B cell (primary cell): ENCODE data around the gene ANKRD52. TPM values are rescaled to one million over a fixed set of nuclear protein-coding genes. Genes with fewer than 3 reads are reported as not detected.

Experiments
- ATAC-seq: fragments of 200-7000 bp; cut with Tn5 transposase; one replicate; pipeline ENCODE4 v1.10.0; 2021; ENCODE audit warnings: low read depth, mild to moderate bottlenecking, moderate number of reproducible peaks, moderate library complexity
- CTCF ChIA-PET: fragments of 350-600 bp; sonication (Branson Sonifier 250); formaldehyde crosslinking; loops from one replicate; lab custom pipeline; 2021; ENCODE audit warnings: antibody characterized with exemption, inconsistent platforms; lab: Charles Lee
- POLR2A ChIA-PET: fragments of 350-600 bp; sonication (Branson Sonifier 250); formaldehyde crosslinking; loops from one replicate; lab custom pipeline; 2021; ENCODE audit warnings: antibody characterized with exemption; lab: Charles Lee
- DNase-seq: peaks from one replicate; pipeline ENCODE4 v3.0.0; 2013
- H2AFZ ChIP-seq: 2 replicates; pipeline ENCODE4 v1.6.1; 2012; ENCODE audit warnings: mild to moderate bottlenecking, low read depth, low read length; ENCODE audit not compliant: insufficient read depth, poor library complexity, severe bottlenecking
- H3K27ac ChIP-seq, 2 donors: 1 replicate in 1 of 2; 2 replicates in 1 of 2; pipeline ENCODE4 v1.5.1; 2012 to 2013; ENCODE audit warnings: low read length in 2 of 2, mild to moderate bottlenecking in 2 of 2, moderate library complexity in 1 of 2
- H3K27me3 ChIP-seq, 4 experiments: fragments of 200-600 bp in 1 of 4; sonication (generic) in 1 of 4; replicated peaks in 1 of 4; 1 replicate in 2 of 4; 2 replicates in 2 of 4; pipeline versions ENCODE4 v1.6.1 to v1.7.0; 2013 to 2016; ENCODE audit warnings: low read length in 3 of 4, mild to moderate bottlenecking in 2 of 4, mixed read lengths in 1 of 4, moderate library complexity in 1 of 4; ENCODE audit not compliant: insufficient read depth in 4 of 4, control insufficient read depth in 3 of 4; ENCODE audit errors: control extremely low read depth in 1 of 4
- H3K36me3 ChIP-seq, 2 experiments: replicated peaks in 1 of 2; 1 replicate in 1 of 2; 2 replicates in 1 of 2; pipeline versions ENCODE4 v1.6.1 to v1.7.1; 2013; ENCODE audit warnings: low read length in 1 of 2; ENCODE audit not compliant: insufficient read depth in 2 of 2, control insufficient read depth in 1 of 2; ENCODE audit errors: control extremely low read depth in 1 of 2, extremely low read depth in 1 of 2
- H3K4me1 ChIP-seq, 2 donors: fragments of 200-600 bp in 1 of 2; sonication (generic) in 1 of 2; 1 replicate in 1 of 2; 2 replicates in 1 of 2; pipeline versions ENCODE4 v1.5.1 to v1.6.1; 2013 to 2017; ENCODE audit warnings: low read length in 2 of 2; ENCODE audit not compliant: control insufficient read depth in 2 of 2, insufficient read depth in 2 of 2
- H3K4me2 ChIP-seq: replicated peaks from 2 replicates; pipeline ENCODE3; 2012; ENCODE audit warnings: mild to moderate bottlenecking, low read depth, low read length; ENCODE audit not compliant: poor library complexity, severe bottlenecking
- H3K4me3 ChIP-seq, 5 experiments: fragments of 200-600 bp in 1 of 5; sonication (generic) in 1 of 5; 1 replicate in 3 of 5; 2 replicates in 2 of 5; pipeline versions ENCODE4 v1.5.1 to v1.7.0; 2011 to 2016; ENCODE audit warnings: low read length in 4 of 5, mild to moderate bottlenecking in 4 of 5, low read depth in 2 of 5, control low read depth in 1 of 5, moderate library complexity in 1 of 5; ENCODE audit not compliant: insufficient read depth in 1 of 5; ENCODE audit errors: control extremely low read depth in 1 of 5, extremely low read depth in 1 of 5
- H3K79me2 ChIP-seq: fragments of 200-600 bp; sonication (generic); one replicate; pipeline ENCODE4 v1.6.0; 2016; ENCODE audit warnings: low read length; ENCODE audit not compliant: control insufficient read depth, insufficient read depth
- H3K9ac ChIP-seq: fragments of 200-600 bp; sonication (generic); 2 replicates; pipeline ENCODE4 v1.6.1; 2017; ENCODE audit warnings: mild to moderate bottlenecking, low read length, moderate library complexity
- H3K9me3 ChIP-seq, 3 donors: one replicate each; pipeline versions ENCODE4 v1.6.1 to v1.7.1; 2013; ENCODE audit warnings: low read length in 2 of 3; ENCODE audit not compliant: control insufficient read depth in 2 of 3, insufficient read depth in 1 of 3; ENCODE audit errors: control extremely low read depth in 1 of 3
- H4K20me1 ChIP-seq: 2 replicates; pipeline ENCODE4 v1.6.0; 2012; ENCODE audit warnings: mild to moderate bottlenecking, low read length; ENCODE audit not compliant: insufficient read depth, control insufficient read depth, poor library complexity, severe bottlenecking
- H3K27ac Mint-ChIP-seq: one replicate; pipeline ENCODE4 v1.8.0; 2021; ENCODE audit warnings: mixed read lengths
- H3K27me3 Mint-ChIP-seq: one replicate; pipeline ENCODE4 v1.8.0; 2021; ENCODE audit warnings: mixed read lengths
- H3K4me1 Mint-ChIP-seq: one replicate; pipeline ENCODE4 v1.8.0; 2021; ENCODE audit warnings: mixed read lengths
- H3K4me3 Mint-ChIP-seq: one replicate; pipeline ENCODE4 v1.8.0; 2021; ENCODE audit warnings: mixed read lengths
- H3K9me3 Mint-ChIP-seq: one replicate; pipeline ENCODE4 v1.8.0; 2022; ENCODE audit warnings: mixed read lengths; ENCODE audit not compliant: insufficient read depth
- EZH2 ChIP-seq: IDR thresholded peaks from 2 replicates; pipeline ENCODE4 v1.6.1; 2012; ENCODE audit warnings: borderline replicate concordance, low read depth, mild to moderate bottlenecking, moderate library complexity, low read length; ENCODE audit not compliant: insufficient read depth, poor library complexity, severe bottlenecking
- WGBS: methylation state at CpG from one replicate; pipeline ENCODE4 v1.1.5; 2013; ENCODE audit warnings: missing lambda C conversion rate; ENCODE audit not compliant: insufficient coverage; 5-methylcytosine and 5-hydroxymethylcytosine counted together
- intact Hi-C: fragments of 100-400 bp; cut with micrococcal nuclease; formaldehyde crosslinking; loops from one replicate; pipeline ENCODE4 v1.10.0; 2022
- polyA plus RNA-seq: library from polyadenylated mRNA; depleted of rRNA; stranded (reverse); fragments of >200 nt; gene quantifications from 2 replicates; pipeline ENCODE4 v1.2.3, GENCODE V29; 2012
- total RNA-seq, 2 donors: library from RNA; stranded (reverse); fragments of 120-200 nt in 1 of 2; gene quantifications; 1 replicate in 1 of 2; 2 replicates in 1 of 2; pipeline versions ENCODE4 v1.2.3 to v1.2.4, GENCODE V29; 2013 to 2022
- TF ChIP-seq, protein P1 (sequence below): fragments of 200-600 bp; IDR thresholded peaks from one replicate; pipeline ENCODE4 v1.8.0; 2022; ENCODE audit warnings: antibody characterized with exemption, mild to moderate bottlenecking

Gene ANKRD52
- total and polyA plus RNA-seq, 2 donors (not counting 1 experiment from before 2014, with no cell fraction given): 17.9 to 46.5 TPM

GRCh38 chr12:56299853-56300643, 41.9 kb upstream of the ANKRD52 start, which contains the start of gene CS:
Gene CS (minus strand): TSS chr12:56300330. CDS start chr12:56300201, 129 bp downstream.
- peak; percentile 96 for ATAC-seq
- intact Hi-C loops: loop anchor here (1.0 to 2.0 kb wide), 10 partner anchors 16 to 336 kb away; partner anchors contain the start of genes ANKRD52, NABP2, SPRYD4 and STAT2
- ChIA-PET POLR2A (interaction anchor here (0.6 to 1.2 kb wide), 6 partner anchors 33 to 256 kb away, joined by 3 to 5 read pairs (median 3); partner anchors contain the start of genes ANKRD52, IL23A and SMARCC2), CTCF (interaction anchor here (1.1 kb wide), 1 partner anchor 60 kb away, joined by 4 read pairs; the partner anchor contains the start of gene STAT2)
- Histone ChIP-seq H3K27ac (peak within 1 kb of the TSS; percentile 92 to 95), H3K9ac (peak within 1 kb of the TSS; percentile 81), H3K27me3 (no peaks in the 10 kb centered on the region), H3K4me2 (peak within 1 kb of the TSS; percentile 93), H4K20me1 (peaks cover 28% of the 10 kb centered on the region), H3K4me3 (peak within 1 kb of the TSS; percentile 78 to 91 (median 83)), H2AFZ (peak within 1 kb of the TSS; percentile 97), H3K79me2 (peaks cover 68% of the 10 kb centered on the region), H3K9me3 (no peaks in the 10 kb centered on the region), H3K36me3 (peaks cover 0 to 4% of the 10 kb centered on the region in 2 experiments), H3K4me1 (peaks cover 51 to 61% of the 10 kb centered on the region in 2 donors)
- no peaks in the 10 kb centered on the region for H3K27me3 Mint-ChIP-seq
- H3K4me1 Mint-ChIP-seq: peaks cover 57% of the 10 kb centered on the region
- TF ChIP-seq, protein P1, sequence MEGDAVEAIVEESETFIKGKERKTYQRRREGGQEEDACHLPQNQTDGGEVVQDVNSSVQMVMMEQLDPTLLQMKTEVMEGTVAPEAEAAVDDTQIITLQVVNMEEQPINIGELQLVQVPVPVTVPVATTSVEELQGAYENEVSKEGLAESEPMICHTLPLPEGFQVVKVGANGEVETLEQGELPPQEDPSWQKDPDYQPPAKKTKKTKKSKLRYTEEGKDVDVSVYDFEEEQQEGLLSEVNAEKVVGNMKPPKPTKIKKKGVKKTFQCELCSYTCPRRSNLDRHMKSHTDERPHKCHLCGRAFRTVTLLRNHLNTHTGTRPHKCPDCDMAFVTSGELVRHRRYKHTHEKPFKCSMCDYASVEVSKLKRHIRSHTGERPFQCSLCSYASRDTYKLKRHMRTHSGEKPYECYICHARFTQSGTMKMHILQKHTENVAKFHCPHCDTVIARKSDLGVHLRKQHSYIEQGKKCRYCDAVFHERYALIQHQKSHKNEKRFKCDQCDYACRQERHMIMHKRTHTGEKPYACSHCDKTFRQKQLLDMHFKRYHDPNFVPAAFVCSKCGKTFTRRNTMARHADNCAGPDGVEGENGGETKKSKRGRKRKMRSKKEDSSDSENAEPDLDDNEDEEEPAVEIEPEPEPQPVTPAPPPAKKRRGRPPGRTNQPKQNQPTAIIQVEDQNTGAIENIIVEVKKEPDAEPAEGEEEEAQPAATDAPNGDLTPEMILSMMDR: no peak
- TF ChIP-seq EZH2: no peak
- 2% methylated on average over 49 of the region's 63 CpGs for WGBS
- peak within 1 kb of the TSS; percentile 97 for H3K27ac Mint-ChIP-seq
- H3K4me3 Mint-ChIP-seq: peak within 1 kb of the TSS; percentile 98
- DNase-seq: peak; percentile 98
- no peaks in the 10 kb centered on the region for H3K9me3 Mint-ChIP-seq
